Gastrocnemius medialis (tissue), 4 donors: ENCODE data around the gene DBX1.

ENCODE experiments used
- CTCF ChIP-seq, 5 experiments: fragments of 450-650 bp in 3 of 5; fragments of 200-600 bp in 2 of 5; sonication (generic) in 2 of 5; IDR thresholded peaks in 4 of 5; conservative IDR thresholded peaks in 1 of 5; 1 replicate in 4 of 5; 2 replicates in 1 of 5; pipeline ENCODE4 v1.5.1; 2016 to 2019; ENCODE audit warnings: antibody characterized with exemption in 5 of 5, mild to moderate bottlenecking in 3 of 5, moderate library complexity in 3 of 5
- POLR2A ChIP-seq, 2 donors: fragments of 450-650 bp; IDR thresholded peaks; one replicate each; pipeline ENCODE4 v1.6.1; 2017; ENCODE audit warnings: antibody characterized with exemption in 2 of 2, mild to moderate bottlenecking in 2 of 2, moderate library complexity in 2 of 2

- TF ChIP-seq CTCF (IDR thresholded peaks at IDR 0.05 in 4 of 5, conservative IDR thresholded peaks at IDR 0.05 in 1 of 5) (no peak), POLR2A (IDR thresholded peaks at IDR 0.05) (no peak)
These were observed 1.9 kb upstream of the DBX1 start for GRCh38 chr11:20161923-20162744.
